H1 (cell line): Measurements from ENCODE around the gene TSHB. TPM values are rescaled to one million over a fixed set of nuclear protein-coding genes. Genes with fewer than 3 reads are reported as not detected.

ENCODE experiments used
- CTCF ChIA-PET: fragments of 300-600 bp; sonication (Branson Sonifier 250); formaldehyde crosslinking; loops from one replicate; lab custom pipeline; 2021; ENCODE audit not compliant: partially characterized antibody; lab: Charles Lee
- POLR2A ChIA-PET: fragments of 300-600 bp; sonication (Branson Sonifier 250); formaldehyde crosslinking; loops from one replicate; lab custom pipeline; 2021; ENCODE audit warnings: inconsistent platforms; ENCODE audit not compliant: partially characterized antibody; lab: Charles Lee
- DNase-seq, 2 experiments: peaks; one replicate each; pipeline versions ENCODE4 v3.0.0 to v3.0.0-alpha.2; 2010 to 2022; ENCODE audit warnings: low spot score in 2 of 2, low read depth in 1 of 2, mixed read lengths in 1 of 2
- FAIRE-seq: peaks from 2 replicates; lab custom pipeline; 2011; peaks lifted over from hg19 to GRCh38; lab: Jason Lieb, UNC
- H2AFZ ChIP-seq: 2 replicates; pipeline ENCODE4 v1.8.1; 2012; ENCODE audit warnings: low read length, inconsistent platforms
- H2AK5ac ChIP-seq: 2 replicates; pipeline ENCODE4 v1.6.1; 2013; ENCODE audit warnings: low read depth, low read length
- H2BK120ac ChIP-seq: replicated peaks from 2 replicates; pipeline ENCODE3; 2013; ENCODE audit warnings: low read depth, low read length, inconsistent platforms
- H2BK12ac ChIP-seq: 2 replicates; pipeline ENCODE4 v1.6.1; 2013; ENCODE audit warnings: low read depth, low read length
- H2BK15ac ChIP-seq: 2 replicates; pipeline ENCODE4 v1.6.1; 2013; ENCODE audit warnings: low read length
- H2BK20ac ChIP-seq: 2 replicates; pipeline ENCODE4 v1.6.1; 2013; ENCODE audit warnings: low read length
- H2BK5ac ChIP-seq: 2 replicates; pipeline ENCODE4 v1.6.1; 2013; ENCODE audit warnings: low read depth, low read length
- H3K14ac ChIP-seq: 2 replicates; pipeline ENCODE4 v1.6.1; 2013; ENCODE audit warnings: inconsistent platforms; ENCODE audit not compliant: insufficient read length
- H3K18ac ChIP-seq: 2 replicates; pipeline ENCODE4 v1.6.1; 2013; ENCODE audit warnings: low read length; ENCODE audit errors: extremely low read depth
- H3K23ac ChIP-seq: 2 replicates; pipeline ENCODE4 v1.6.1; 2013; ENCODE audit warnings: inconsistent platforms; ENCODE audit not compliant: insufficient read length
- H3K23me2 ChIP-seq: 2 replicates; pipeline ENCODE4 v1.6.1; 2013; ENCODE audit warnings: low read depth, low read length
- H3K27ac ChIP-seq: 2 replicates; pipeline ENCODE4 v1.6.1; 2011; ENCODE audit warnings: low read depth, low read length, inconsistent platforms
- H3K27me3 ChIP-seq, 4 experiments: replicated peaks in 1 of 4; 1 replicate in 1 of 4; 2 replicates in 3 of 4; pipeline versions ENCODE4 v1.6.1 to v1.8.1; 2011 to 2013; ENCODE audit warnings: low read length in 3 of 4, mild to moderate bottlenecking in 3 of 4, inconsistent platforms in 2 of 4, mixed read lengths in 2 of 4, moderate library complexity in 1 of 4; ENCODE audit not compliant: control insufficient read depth in 3 of 4, insufficient read depth in 3 of 4; ENCODE audit errors: extremely low read depth in 1 of 4
- H3K36me3 ChIP-seq, 4 experiments: 2 replicates each; pipeline versions ENCODE4 v1.6.1 to v1.8.1; 2011 to 2013; ENCODE audit warnings: mild to moderate bottlenecking in 4 of 4, low read length in 3 of 4, moderate library complexity in 2 of 4, control low read depth in 1 of 4, inconsistent platforms in 1 of 4; ENCODE audit not compliant: insufficient read depth in 4 of 4, control insufficient read depth in 2 of 4
- H3K4ac ChIP-seq: replicated peaks from 2 replicates; pipeline ENCODE3; 2013; ENCODE audit warnings: low read length, low read depth, mixed read lengths, inconsistent platforms; ENCODE audit not compliant: insufficient read length
- H3K4me1 ChIP-seq, 4 experiments: replicated peaks in 1 of 4; 1 replicate in 1 of 4; 2 replicates in 3 of 4; pipeline versions ENCODE4 v1.6.1 to v1.8.1; 2011 to 2013; ENCODE audit warnings: low read length in 3 of 4, inconsistent platforms in 2 of 4, mixed read lengths in 1 of 4; ENCODE audit not compliant: insufficient read depth in 4 of 4, control insufficient read depth in 3 of 4
- H3K4me2 ChIP-seq, 2 experiments: 2 replicates each; pipeline versions ENCODE4 v1.6.1 to v1.8.1; 2011 to 2013; ENCODE audit warnings: low read depth in 2 of 2, low read length in 2 of 2, control low read depth in 1 of 2, inconsistent platforms in 1 of 2, mild to moderate bottlenecking in 1 of 2; ENCODE audit not compliant: insufficient read depth in 1 of 2
- H3K4me3 ChIP-seq, 4 experiments: fragments of 200-600, 300-600 bp in 1 of 4; sonication (generic), shearing (Covaris generic), sonication (Bioruptor Twin) in 1 of 4; 2 replicates each; pipeline versions ENCODE4 v1.5.1 to v1.8.1; 2011 to 2016; ENCODE audit warnings: low read length in 4 of 4, low read depth in 3 of 4, control low read depth in 2 of 4, inconsistent platforms in 2 of 4, mild to moderate bottlenecking in 2 of 4, mixed read lengths in 1 of 4, moderate library complexity in 1 of 4; ENCODE audit not compliant: insufficient read depth in 2 of 4; ENCODE audit errors: extremely low read depth in 1 of 4
- H3K56ac ChIP-seq: replicated peaks from 2 replicates; pipeline ENCODE3; 2013; ENCODE audit warnings: low read depth, mild to moderate bottlenecking, mixed read lengths, low read length, inconsistent platforms; ENCODE audit not compliant: insufficient read length
- H3K79me1 ChIP-seq: 2 replicates; pipeline ENCODE4 v1.6.1; 2013; ENCODE audit warnings: low read depth, low read length, control low read depth
- H3K79me2 ChIP-seq, 2 experiments: 2 replicates each; pipeline versions ENCODE4 v1.6.1 to v1.8.1; 2012 to 2013; ENCODE audit warnings: low read length in 2 of 2, mild to moderate bottlenecking in 2 of 2, inconsistent platforms in 1 of 2; ENCODE audit not compliant: insufficient read depth in 2 of 2, control insufficient read depth in 1 of 2
- H3K9ac ChIP-seq, 4 experiments: replicated peaks in 1 of 4; 1 replicate in 1 of 4; 2 replicates in 3 of 4; pipeline versions ENCODE4 v1.6.1 to v1.8.1; 2011 to 2013; ENCODE audit warnings: low read depth in 3 of 4, low read length in 3 of 4, control low read depth in 2 of 4, mild to moderate bottlenecking in 2 of 4, moderate library complexity in 2 of 4, inconsistent platforms in 1 of 4; ENCODE audit errors: extremely low read depth in 1 of 4
- H3K9me3 ChIP-seq, 2 experiments: 2 replicates each; pipeline versions ENCODE4 v1.6.1 to v1.8.1; 2012 to 2013; ENCODE audit warnings: mild to moderate bottlenecking in 2 of 2, moderate library complexity in 2 of 2, control low read depth in 1 of 2, inconsistent platforms in 1 of 2, low read depth in 1 of 2, low read length in 1 of 2, mixed read lengths in 1 of 2; ENCODE audit not compliant: insufficient read depth in 2 of 2
- H4K20me1 ChIP-seq, 2 experiments: replicated peaks in 1 of 2; 2 replicates each; pipeline versions ENCODE3 to v1.8.1; 2011 to 2013; ENCODE audit warnings: inconsistent platforms in 2 of 2, low read length in 2 of 2, mild to moderate bottlenecking in 1 of 2; ENCODE audit not compliant: insufficient read depth in 2 of 2, control insufficient read depth in 1 of 2
- H4K5ac ChIP-seq: 2 replicates; pipeline ENCODE4 v1.6.1; 2013; ENCODE audit warnings: low read length, low read depth, mixed read lengths, inconsistent platforms; ENCODE audit not compliant: insufficient read length
- H4K8ac ChIP-seq: 2 replicates; pipeline ENCODE4 v1.8.0; 2013; ENCODE audit warnings: mild to moderate bottlenecking, moderate library complexity, low read length, inconsistent platforms; ENCODE audit not compliant: insufficient read depth; ENCODE audit errors: extremely low read depth
- H4K91ac ChIP-seq: replicated peaks from 2 replicates; pipeline ENCODE3; 2013; ENCODE audit warnings: low read length, mixed read lengths, inconsistent platforms; ENCODE audit not compliant: insufficient read length
- ATF3 ChIP-seq: IDR thresholded peaks from 2 replicates; pipeline ENCODE4 v1.6.1; 2011; ENCODE audit warnings: low read depth, mild to moderate bottlenecking, low read length; ENCODE audit not compliant: insufficient read depth
- CEBPB ChIP-seq: IDR thresholded peaks from 2 replicates; pipeline ENCODE4 v1.6.1; 2012; ENCODE audit warnings: low read depth, low read length
- EZH2 ChIP-seq: fragments of 200-600 bp; sonication (generic); IDR thresholded peaks from 2 replicates; pipeline ENCODE4 v1.7.1; 2012; ENCODE audit warnings: low read depth, mild to moderate bottlenecking, moderate library complexity, low read length, inconsistent platforms; ENCODE audit not compliant: severe bottlenecking
- HDAC2 ChIP-seq, 2 experiments: fragments of 300-600 bp in 1 of 2; sonication (generic) in 1 of 2; IDR thresholded peaks; 2 replicates each; pipeline ENCODE4 v1.6.1; 2011 to 2012; ENCODE audit warnings: low read depth in 2 of 2, low read length in 2 of 2, mild to moderate bottlenecking in 2 of 2, moderate library complexity in 2 of 2, borderline replicate concordance in 1 of 2, inconsistent platforms in 1 of 2
- HDAC6 ChIP-seq: IDR thresholded peaks from one replicate; pipeline ENCODE4 v1.7.1; 2012; ENCODE audit warnings: low read depth, mild to moderate bottlenecking, inconsistent platforms, low read length, moderate library complexity
- JUND ChIP-seq: IDR thresholded peaks from 2 replicates; pipeline ENCODE4 v1.6.1; 2011; ENCODE audit warnings: mild to moderate bottlenecking, improper control_type of control experiment, low read length
- NANOG ChIP-seq: IDR thresholded peaks from 2 replicates; pipeline ENCODE4 v1.6.1; 2011; ENCODE audit warnings: low read length, low read depth, mild to moderate bottlenecking, inconsistent platforms; ENCODE audit not compliant: insufficient read depth, poor library complexity, severe bottlenecking
- NRF1 ChIP-seq: IDR thresholded peaks from 2 replicates; pipeline ENCODE4 v1.6.1; 2011; ENCODE audit warnings: mild to moderate bottlenecking, low read depth, low read length, improper control_type of control experiment
- POU5F1 ChIP-seq: IDR thresholded peaks from 2 replicates; pipeline ENCODE4 v1.6.1; 2011; ENCODE audit warnings: low read depth, mild to moderate bottlenecking, low read length, moderate library complexity
- USF2 ChIP-seq: IDR thresholded peaks from 2 replicates; pipeline ENCODE4 v1.6.1; 2011; ENCODE audit warnings: low read length, improper control_type of control experiment
- ZNF274 ChIP-seq: IDR thresholded peaks from 2 replicates; pipeline ENCODE4 v1.7.0; 2012; ENCODE audit warnings: low read length, borderline replicate concordance; ENCODE audit errors: extremely low read depth
- polyA plus RNA-seq, 7 experiments: library from polyadenylated mRNA; depleted of rRNA in 3 of 7; stranded (reverse) in 5 of 7; unstranded in 2 of 7; fragments of >200 nt in 5 of 7; fragments of 200-250 nt in 2 of 7; gene quantifications; 1 replicate in 5 of 7; 2 replicates in 1 of 7; 4 replicates in 1 of 7; pipeline versions ENCODE4 v1.2.1 to v1.2.3, GENCODE V29; 2011 to 2013; ENCODE audit warnings: missing spikeins in 2 of 7, mixed read lengths in 2 of 7
- total RNA-seq: library from RNA; stranded (reverse); fragmentation: NEBNext Ultra II Directional; extraction: Animal tissue kit (Norgen Biotek cat#: 25700); gene quantifications from 2 replicates; pipeline ENCODE4 v1.2.1, GENCODE V29; 2021

TSHB gene
- total and polyA plus RNA-seq, 2 of the 8 experiments (the other 6 are each of a cell fraction or from before 2014, with no cell fraction given) = not detected

- no peak overlapping the region for H2BK120ac ChIP-seq
- H3K27me3 ChIP-seq = no peaks in the 10 kb centered on the region
- POLR2A ChIA-PET = no interaction called here
- H3K4me1 ChIP-seq = no peaks in the 10 kb centered on the region
- CTCF ChIA-PET = interaction anchor here (1.3 kb wide), 1 partner anchor 11 kb away, joined by 6 read pairs; no protein-coding TSS in a partner anchor
- no peak overlapping the region for H2BK15ac ChIP-seq
- H2BK20ac ChIP-seq = no peak overlapping the region
- no peak overlapping the region for H3K4me2 ChIP-seq
- H3K9ac ChIP-seq = no peak overlapping the region
- no peak overlapping the region for H2BK5ac ChIP-seq
- H3K4ac ChIP-seq = no peak overlapping the region
- H3K79me1 ChIP-seq = no peaks in the 10 kb centered on the region
- no peak for DNase-seq
- no peaks in the 10 kb centered on the region for H4K20me1 ChIP-seq
- FAIRE-seq = no peak
- no peaks in the 10 kb centered on the region; the same call in 1 of the 2 replicates for H3K23me2 ChIP-seq
- no peak overlapping the region for H4K91ac ChIP-seq
- H3K36me3 ChIP-seq = no peaks in the 10 kb centered on the region
- H3K4me3 ChIP-seq = no peak overlapping the region
- no peak overlapping the region for H2AK5ac ChIP-seq
- no peak overlapping the region for H2BK12ac ChIP-seq
- H3K79me2 ChIP-seq = no peaks in the 10 kb centered on the region
- H3K18ac ChIP-seq = no peak overlapping the region
- H3K23ac ChIP-seq = no peak overlapping the region
- H3K27ac ChIP-seq = no peak overlapping the region
- no peak overlapping the region; the same call in 1 of the 2 replicates for H2AFZ ChIP-seq
- no peak overlapping the region for H4K5ac ChIP-seq
- no peak overlapping the region for H4K8ac ChIP-seq
- H3K9me3 ChIP-seq = no peaks in the 10 kb centered on the region
- H3K14ac ChIP-seq = no peak overlapping the region
- no peak overlapping the region for H3K56ac ChIP-seq
- no peak for TF ChIP-seq HDAC6
- TF ChIP-seq NANOG = no peak
- TF ChIP-seq ZNF274 = no peak
- no peak for TF ChIP-seq JUND
- TF ChIP-seq POU5F1 = no peak
- no peak for TF ChIP-seq NRF1
- no peak for TF ChIP-seq CEBPB
- TF ChIP-seq HDAC2 (IDR thresholded peaks at IDR 0.05; ENCODE audit: borderline replicate concordance in 1 of 2, low read depth in 2 of 2, low read length in 2 of 2) = no peak
- TF ChIP-seq USF2 = no peak
- TF ChIP-seq ATF3 = no peak
- no peak for TF ChIP-seq EZH2
Observed at GRCh38 chr1:114997510-114998289, 31.9 kb upstream of the TSHB start.
